HFFc6 (cell line): ENCODE results near the gene DDX39B. TPM values are rescaled to one million over a fixed set of nuclear protein-coding genes. Genes with fewer than 3 reads are reported as not detected.

Source experiments
- DNase-seq: peaks from one replicate; pipeline ENCODE4 v3.0.0-alpha.2; 2018
- H3K27ac Mint-ChIP-seq: 2 replicates; pipeline ENCODE4 v1.8.0; 2020; ENCODE audit warnings: mild to moderate bottlenecking, mixed read lengths
- H3K27me3 Mint-ChIP-seq: 2 replicates; pipeline ENCODE4 v1.8.0; 2021; ENCODE audit warnings: mild to moderate bottlenecking, moderate library complexity, mixed read lengths; ENCODE audit not compliant: insufficient read depth
- H3K36me3 Mint-ChIP-seq: 2 replicates; pipeline ENCODE4 v1.8.0; 2021; ENCODE audit warnings: low read depth, mixed read lengths
- H3K4me1 Mint-ChIP-seq: 2 replicates; pipeline ENCODE4 v1.8.0; 2020; ENCODE audit warnings: low read depth, mixed read lengths
- H3K4me3 Mint-ChIP-seq: 2 replicates; pipeline ENCODE4 v1.8.0; 2020; ENCODE audit warnings: mild to moderate bottlenecking, moderate library complexity, mixed read lengths
- H3K9me3 Mint-ChIP-seq: 2 replicates; pipeline ENCODE4 v1.8.0; 2020; ENCODE audit warnings: mild to moderate bottlenecking, mixed read lengths
- CTCF ChIP-seq: fragments of 200-600 bp; sonication (generic); IDR thresholded peaks from 2 replicates; pipeline ENCODE4 v1.5.0; 2021; ENCODE audit warnings: antibody characterized with exemption, mild to moderate bottlenecking
- total RNA-seq, 6 experiments: library from RNA; stranded (reverse); fragmentation: NEBNext Ultra II Directional; extraction: Animal tissue kit (Norgen Biotek cat#: 25700); gene quantifications; 2 replicates in 1 of 6; 3 replicates in 5 of 6; pipeline ENCODE4 v1.2.3, GENCODE V29; 2021

The DDX39B gene
- total RNA-seq, 6 experiments from 2014 or later: 312 to 380 (median 358) TPM

DNA sequence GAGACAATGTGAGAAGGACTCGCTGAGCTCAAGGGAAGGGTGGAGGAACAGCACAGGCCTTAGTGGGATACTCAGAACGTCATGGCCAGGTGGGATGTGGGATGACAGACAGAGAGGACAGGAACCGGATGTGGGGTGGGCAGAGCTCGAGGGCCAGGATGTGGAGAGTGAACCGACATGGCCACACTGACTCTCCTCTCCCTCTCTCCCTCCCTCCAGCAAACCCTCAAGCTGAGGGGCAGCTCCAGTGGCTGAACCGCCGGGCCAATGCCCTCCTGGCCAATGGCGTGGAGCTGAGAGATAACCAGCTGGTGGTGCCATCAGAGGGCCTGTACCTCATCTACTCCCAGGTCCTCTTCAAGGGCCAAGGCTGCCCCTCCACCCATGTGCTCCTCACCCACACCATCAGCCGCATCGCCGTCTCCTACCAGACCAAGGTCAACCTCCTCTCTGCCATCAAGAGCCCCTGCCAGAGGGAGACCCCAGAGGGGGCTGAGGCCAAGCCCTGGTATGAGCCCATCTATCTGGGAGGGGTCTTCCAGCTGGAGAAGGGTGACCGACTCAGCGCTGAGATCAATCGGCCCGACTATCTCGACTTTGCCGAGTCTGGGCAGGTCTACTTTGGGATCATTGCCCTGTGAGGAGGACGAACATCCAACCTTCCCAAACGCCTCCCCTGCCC is 35.2 kb upstream of the DDX39B start:
- no peak for DNase-seq
- Mint-ChIP-seq H3K4me1 (peaks cover 38% of the 10 kb centered on the region), H3K9me3 (no peaks in the 10 kb centered on the region), H3K36me3 (no peaks in the 10 kb centered on the region), H3K4me3 (no peak overlapping the region), H3K27me3 (peaks cover 11% of the 10 kb centered on the region), H3K27ac (no peak overlapping the region; the same call in 1 of the 2 replicates)
- TF ChIP-seq CTCF: no peak

DNA sequence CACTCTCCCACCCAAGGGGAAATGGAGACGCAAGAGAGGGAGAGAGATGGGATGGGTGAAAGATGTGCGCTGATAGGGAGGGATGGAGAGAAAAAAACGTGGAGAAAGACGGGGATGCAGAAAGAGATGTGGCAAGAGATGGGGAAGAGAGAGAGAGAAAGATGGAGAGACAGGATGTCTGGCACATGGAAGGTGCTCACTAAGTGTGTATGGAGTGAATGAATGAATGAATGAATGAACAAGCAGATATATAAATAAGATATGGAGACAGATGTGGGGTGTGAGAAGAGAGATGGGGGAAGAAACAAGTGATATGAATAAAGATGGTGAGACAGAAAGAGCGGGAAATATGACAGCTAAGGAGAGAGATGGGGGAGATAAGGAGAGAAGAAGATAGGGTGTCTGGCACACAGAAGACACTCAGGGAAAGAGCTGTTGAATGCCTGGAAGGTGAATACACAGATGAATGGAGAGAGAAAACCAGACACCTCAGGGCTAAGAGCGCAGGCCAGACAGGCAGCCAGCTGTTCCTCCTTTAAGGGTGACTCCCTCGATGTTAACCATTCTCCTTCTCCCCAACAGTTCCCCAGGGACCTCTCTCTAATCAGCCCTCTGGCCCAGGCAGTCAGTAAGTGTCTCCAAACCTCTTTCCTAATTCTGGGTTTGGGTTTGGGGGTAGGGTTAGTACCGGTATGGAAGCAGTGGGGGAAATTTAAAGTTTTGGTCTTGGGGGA is 34.3 kb upstream of the DDX39B start:
- no peaks in the 10 kb centered on the region for H3K9me3 Mint-ChIP-seq
- no peak for TF ChIP-seq CTCF
- H3K27ac Mint-ChIP-seq: peak overlapping the region; percentile 1; the same call in 1 of the 2 replicates
- peak overlapping the region; percentile 51 for H3K4me3 Mint-ChIP-seq
- no peak for DNase-seq
- no peaks in the 10 kb centered on the region for H3K36me3 Mint-ChIP-seq
- H3K27me3 Mint-ChIP-seq: peaks cover 11% of the 10 kb centered on the region
- peaks cover 28% of the 10 kb centered on the region for H3K4me1 Mint-ChIP-seq

GRCh38 chr6:31575335-31575901 is 33.6 kb upstream of the DDX39B start, which contains the start of gene TNF:
TNF (plus strand) TSS chr6:31575565; CDS start chr6:31575742, 177 bp downstream.
- H3K9me3 Mint-ChIP-seq: no peaks in the 10 kb centered on the region
- H3K36me3 Mint-ChIP-seq: no peaks in the 10 kb centered on the region
- TF ChIP-seq CTCF: no peak
- H3K27me3 Mint-ChIP-seq: peaks cover 11% of the 10 kb centered on the region
- H3K4me3 Mint-ChIP-seq: peak within 1 kb of the TSS; percentile 51
- DNase-seq: peak; percentile 18
- H3K27ac Mint-ChIP-seq: peak within 1 kb of the TSS; percentile 1; the same call in 1 of the 2 replicates
- peaks cover 27% of the 10 kb centered on the region for H3K4me1 Mint-ChIP-seq

DNA sequence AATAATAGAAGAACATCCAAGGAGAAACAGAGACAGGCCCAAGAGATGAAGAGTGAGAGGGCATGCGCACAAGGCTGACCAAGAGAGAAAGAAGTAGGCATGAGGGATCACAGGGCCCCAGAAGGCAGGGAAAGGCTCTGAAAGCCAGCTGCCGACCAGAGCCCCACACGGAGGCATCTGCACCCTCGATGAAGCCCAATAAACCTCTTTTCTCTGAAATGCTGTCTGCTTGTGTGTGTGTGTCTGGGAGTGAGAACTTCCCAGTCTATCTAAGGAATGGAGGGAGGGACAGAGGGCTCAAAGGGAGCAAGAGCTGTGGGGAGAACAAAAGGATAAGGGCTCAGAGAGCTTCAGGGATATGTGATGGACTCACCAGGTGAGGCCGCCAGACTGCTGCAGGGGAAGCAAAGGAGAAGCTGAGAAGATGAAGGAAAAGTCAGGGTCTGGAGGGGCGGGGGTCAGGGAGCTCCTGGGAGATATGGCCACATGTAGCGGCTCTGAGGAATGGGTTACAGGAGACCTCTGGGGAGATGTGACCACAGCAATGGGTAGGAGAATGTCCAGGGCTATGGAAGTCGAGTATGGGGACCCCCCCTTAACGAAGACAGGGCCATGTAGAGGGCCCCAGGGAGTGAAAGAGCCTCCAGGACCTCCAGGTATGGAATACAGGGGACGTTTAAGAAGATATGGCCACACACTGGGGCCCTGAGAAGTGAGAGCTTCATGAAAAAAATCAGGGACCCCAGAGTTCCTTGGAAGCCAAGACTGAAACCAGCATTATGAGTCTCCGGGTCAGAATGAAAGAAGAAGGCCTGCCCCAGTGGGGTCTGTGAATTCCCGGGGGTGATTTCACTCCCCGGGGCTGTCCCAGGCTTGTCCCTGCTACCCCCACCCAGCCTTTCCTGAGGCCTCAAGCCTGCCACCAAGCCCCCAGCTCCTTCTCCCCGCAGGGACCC is 32.6 kb upstream of the DDX39B start:
- DNase-seq: no peak
- Mint-ChIP-seq H3K36me3 (no peaks in the 10 kb centered on the region), H3K27ac (no peak overlapping the region), H3K4me1 (peaks cover 27% of the 10 kb centered on the region), H3K4me3 (no peak overlapping the region), H3K9me3 (no peaks in the 10 kb centered on the region), H3K27me3 (peaks cover 11% of the 10 kb centered on the region)
- no peak for TF ChIP-seq CTCF
